ENCODE results near the gene FNIP2.
"Not testable (repeated sequence)": the region's sequence is repeated elsewhere in the genome, so short reads cannot be mapped to it uniquely, and the experiment has no call there.

Gene FNIP2

DNA sequence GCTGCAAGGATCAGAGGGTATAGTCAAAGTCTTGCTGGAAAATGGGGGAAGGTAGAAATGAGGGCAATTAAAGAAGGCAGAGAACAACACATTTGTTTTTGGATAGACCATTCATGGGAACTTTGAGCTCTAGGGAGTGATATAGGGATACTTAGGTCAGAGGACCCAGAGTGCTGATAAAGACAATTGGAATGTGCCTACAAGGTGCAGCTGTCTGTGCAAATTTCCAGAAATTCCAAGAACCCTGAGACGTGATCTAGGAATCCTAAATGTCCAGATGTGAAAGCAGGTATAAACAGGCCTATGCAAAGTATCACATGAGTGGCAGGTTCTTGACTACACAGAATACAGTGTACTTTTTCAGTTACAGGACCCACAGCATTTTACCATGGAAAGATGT is 24.2 kb downstream of the FNIP2 start:
- H3K27ac ChIP-seq: no peak overlapping the region
- TF ChIP-seq, protein P1, sequence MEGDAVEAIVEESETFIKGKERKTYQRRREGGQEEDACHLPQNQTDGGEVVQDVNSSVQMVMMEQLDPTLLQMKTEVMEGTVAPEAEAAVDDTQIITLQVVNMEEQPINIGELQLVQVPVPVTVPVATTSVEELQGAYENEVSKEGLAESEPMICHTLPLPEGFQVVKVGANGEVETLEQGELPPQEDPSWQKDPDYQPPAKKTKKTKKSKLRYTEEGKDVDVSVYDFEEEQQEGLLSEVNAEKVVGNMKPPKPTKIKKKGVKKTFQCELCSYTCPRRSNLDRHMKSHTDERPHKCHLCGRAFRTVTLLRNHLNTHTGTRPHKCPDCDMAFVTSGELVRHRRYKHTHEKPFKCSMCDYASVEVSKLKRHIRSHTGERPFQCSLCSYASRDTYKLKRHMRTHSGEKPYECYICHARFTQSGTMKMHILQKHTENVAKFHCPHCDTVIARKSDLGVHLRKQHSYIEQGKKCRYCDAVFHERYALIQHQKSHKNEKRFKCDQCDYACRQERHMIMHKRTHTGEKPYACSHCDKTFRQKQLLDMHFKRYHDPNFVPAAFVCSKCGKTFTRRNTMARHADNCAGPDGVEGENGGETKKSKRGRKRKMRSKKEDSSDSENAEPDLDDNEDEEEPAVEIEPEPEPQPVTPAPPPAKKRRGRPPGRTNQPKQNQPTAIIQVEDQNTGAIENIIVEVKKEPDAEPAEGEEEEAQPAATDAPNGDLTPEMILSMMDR (IDR thresholded peaks at IDR 0.05): no peak

DNA sequence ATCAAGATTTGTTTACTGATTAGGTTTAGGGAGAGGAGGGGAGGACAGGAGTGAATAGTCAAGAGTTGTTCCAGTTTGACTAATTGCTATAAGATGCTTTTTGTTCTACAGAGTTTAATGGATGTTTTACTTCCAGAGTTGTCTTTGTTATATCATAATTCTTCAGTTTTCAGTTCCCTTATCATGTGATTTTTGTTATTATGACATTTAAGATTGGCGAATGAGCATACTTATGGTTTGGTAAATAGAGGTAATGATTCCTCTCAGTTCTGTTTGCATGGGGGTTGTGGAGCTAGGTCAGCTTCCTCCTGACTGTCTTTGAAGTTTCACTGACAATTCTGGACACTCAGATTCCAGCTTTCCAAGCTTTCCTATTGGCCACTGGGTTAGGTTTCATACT is 24.6 kb downstream of the FNIP2 start:
- H3K27ac ChIP-seq: not testable (repeated sequence)

DNA sequence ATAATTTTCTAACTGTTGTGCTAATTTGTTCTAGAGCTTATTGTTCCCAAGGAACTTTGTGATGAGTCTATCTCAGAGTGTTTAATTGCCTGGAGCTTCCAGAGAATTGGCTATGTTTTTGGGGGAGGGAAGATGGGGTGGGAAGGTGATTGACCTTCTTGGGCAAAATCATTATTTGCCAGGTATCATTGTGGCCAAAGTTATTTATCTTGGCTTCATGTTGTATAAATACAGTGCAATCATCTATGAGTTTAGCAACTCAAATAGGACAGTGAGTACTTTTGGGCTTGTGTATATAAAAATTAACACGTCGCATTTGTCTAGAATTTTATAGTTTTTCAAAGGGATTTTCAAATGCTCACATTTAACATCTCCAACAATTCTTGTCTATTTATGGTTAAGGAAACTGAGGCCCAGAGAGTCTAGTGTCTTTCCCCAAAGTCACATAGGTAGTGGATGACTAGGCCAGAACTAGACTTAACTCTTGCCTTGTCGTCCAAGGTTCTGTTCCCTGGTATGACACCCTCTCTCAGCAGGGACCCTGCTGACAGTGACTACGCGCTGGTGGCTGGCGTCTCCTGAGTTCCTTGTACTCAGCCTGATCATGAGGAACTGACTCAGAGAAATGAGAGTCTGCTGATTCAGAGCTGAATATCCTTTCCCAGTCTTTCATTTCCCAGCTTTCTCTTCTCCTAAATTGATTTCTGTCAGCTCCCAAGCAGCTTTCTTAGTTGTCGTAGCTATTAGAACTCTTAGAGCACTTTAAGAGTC is 27.7 kb downstream of the FNIP2 start:
- no peak overlapping the region for H3K27ac ChIP-seq

DNA sequence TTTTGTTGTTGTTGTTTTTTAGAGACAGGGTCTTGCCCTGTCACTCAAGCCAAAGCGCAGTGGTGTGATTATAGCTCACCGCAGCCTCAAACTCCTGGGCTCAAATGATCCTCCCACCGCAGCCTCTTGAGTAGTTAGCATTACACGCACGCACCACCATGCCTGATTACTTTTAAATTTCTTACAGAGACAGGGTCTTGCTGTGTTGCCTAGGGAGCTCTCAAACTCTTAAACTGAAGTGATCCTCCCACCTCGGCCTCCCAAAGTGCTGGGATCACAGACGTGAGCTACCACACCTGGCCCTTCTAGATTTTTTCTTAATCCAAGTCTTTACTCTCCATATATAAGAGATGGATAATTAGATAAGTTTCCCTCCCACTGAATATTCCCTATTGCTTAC is 29.2 kb downstream of the FNIP2 start:
- H3K27ac ChIP-seq: no peak overlapping the region

More for the DNA sequence above, 27.7 kb downstream of the FNIP2 start:
- no peak for TF ChIP-seq ZFX (IDR thresholded peaks at IDR 0.05; ENCODE audit: borderline replicate concordance)
- TF ChIP-seq, protein P1 (IDR thresholded peaks at IDR 0.05): no peak

DNA sequence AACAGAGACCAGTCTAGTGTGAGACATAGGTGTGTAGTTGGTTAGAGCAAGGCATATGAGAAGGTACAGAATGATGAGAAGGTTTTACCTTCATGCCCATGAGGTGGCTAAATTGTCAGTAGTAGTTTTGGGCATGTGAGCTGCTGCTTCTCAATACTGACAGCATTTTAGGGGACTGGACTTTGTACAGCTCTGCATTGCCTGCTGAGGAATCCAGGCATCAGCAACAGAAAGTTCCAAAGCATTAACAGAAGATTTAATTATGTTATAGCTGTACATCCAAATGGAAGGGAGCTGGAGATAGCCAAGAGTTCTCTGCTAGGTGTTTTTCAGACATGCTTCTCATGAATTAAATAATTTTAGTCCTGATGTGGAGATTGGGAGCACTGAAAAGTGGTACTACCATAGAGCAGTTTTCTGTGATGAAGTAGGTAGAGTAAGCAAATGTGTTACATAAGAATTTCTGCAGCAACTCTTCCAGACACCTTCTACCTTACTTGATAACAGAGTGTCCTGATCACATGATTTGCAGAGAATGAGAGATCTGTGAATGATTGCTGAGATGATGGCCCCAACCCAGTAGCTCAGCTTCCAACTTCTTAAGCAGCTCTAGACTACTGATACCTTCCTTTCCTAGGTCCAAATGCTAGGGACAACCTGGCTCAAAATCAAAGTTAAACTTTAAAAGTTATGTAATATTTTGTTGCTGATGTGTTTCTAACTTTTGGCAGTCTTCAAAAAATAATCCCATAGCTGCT is 30.4 kb downstream of the FNIP2 start:
- H3K27ac ChIP-seq: no peak overlapping the region
- TF ChIP-seq, protein P1 (IDR thresholded peaks at IDR 0.05): no peak
- TF ChIP-seq ZFX (IDR thresholded peaks at IDR 0.05; ENCODE audit: borderline replicate concordance): no peak

More for the DNA sequence above, 29.2 kb downstream of the FNIP2 start:
- TF ChIP-seq, protein P1 (IDR thresholded peaks at IDR 0.05): no peak
- TF ChIP-seq ZFX (IDR thresholded peaks at IDR 0.05; ENCODE audit: borderline replicate concordance): no peak

DNA sequence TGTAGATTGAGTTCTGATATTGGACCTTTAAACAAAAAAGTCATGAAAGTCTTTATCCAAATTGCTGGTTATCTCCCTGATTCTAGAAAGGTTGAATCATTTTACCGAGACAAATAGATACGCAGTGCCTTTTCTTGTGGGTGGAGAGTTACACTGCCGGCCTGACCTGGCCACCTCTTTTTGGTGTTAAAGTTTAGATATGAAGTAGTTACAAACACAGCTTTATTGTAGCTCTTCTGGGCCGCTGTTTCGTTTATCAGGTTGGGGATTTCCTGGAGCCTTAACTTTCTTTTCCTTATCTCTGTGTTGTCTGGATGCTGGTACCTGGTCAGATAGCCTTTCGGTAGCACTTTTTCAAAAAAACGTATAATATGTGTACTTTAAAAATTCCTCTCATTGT is 31.0 kb downstream of the FNIP2 start:
- H3K27ac ChIP-seq: no peak overlapping the region
- no peak for TF ChIP-seq ZFX (IDR thresholded peaks at IDR 0.05; ENCODE audit: borderline replicate concordance)
- TF ChIP-seq, protein P1 (IDR thresholded peaks at IDR 0.05): no peak

DNA sequence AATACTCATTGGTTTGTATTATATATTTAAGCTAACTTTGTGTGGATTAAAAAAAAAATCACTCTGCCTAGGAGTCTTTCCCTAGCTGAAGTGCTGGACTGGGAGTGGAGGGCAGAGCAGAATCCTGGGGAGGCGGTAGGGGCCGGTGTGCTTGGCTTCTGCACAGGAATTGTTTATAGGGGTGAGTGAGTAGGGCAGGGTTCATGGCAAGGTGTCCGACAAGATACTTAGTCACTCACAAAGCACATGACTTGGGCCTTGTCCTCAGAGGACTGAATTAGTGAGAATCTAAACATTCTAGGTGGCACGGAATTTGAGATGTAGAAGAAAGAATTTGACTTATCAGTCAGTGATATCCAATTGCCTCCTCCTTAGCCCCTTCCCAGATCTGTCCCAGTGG is 32.2 kb downstream of the FNIP2 start:
- no peak overlapping the region for H3K27ac ChIP-seq
- TF ChIP-seq ZFX (IDR thresholded peaks at IDR 0.05; ENCODE audit: borderline replicate concordance): no peak
- TF ChIP-seq, protein P1 (IDR thresholded peaks at IDR 0.05): no peak
